GM18507 (cell line): ENCODE data around the gene TSPAN2.

Experiments used
- DNase-seq: peaks from one replicate; pipeline ENCODE4 v3.0.0; 2011; ENCODE audit warnings: low read depth; ENCODE audit not compliant: insufficient read length; ENCODE audit errors: extremely low spot score
- FAIRE-seq: peaks from 2 replicates; lab custom pipeline; 2011; peaks lifted over from hg19 to GRCh38; lab: Jason Lieb, UNC

Gene TSPAN2

DNA sequence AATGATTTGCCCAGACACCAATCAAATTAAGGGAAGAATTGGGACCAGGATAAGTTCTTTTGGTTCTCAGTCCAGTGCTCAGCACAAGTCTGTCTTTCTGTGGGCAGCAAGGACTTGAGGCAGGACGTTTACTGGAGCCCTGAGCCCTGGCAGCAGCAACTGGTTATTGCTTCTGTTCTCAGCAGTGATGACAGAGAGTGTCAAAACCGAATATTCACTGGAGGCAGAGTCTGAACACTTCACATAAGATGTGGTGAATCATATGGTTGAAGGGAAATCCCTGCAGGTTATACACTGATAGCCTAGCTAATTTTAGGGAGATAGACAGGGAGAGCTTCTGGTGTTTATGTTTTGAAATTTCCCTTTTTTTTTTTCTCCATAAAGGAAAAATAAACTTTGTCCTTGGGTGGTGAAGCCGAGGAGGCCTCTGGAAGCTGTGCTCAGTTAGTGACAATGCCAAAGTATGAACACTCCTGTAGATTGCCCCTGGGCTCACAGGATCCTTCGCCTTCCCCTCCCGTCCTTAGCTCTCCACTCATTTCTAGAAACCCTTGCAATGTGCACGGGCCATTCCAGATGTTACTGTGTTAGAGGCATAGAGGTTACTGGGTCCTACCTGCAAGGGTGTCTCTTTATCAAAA is 26.3 kb upstream of the TSPAN2 start:
- no peak for FAIRE-seq
- no peak for DNase-seq

DNA sequence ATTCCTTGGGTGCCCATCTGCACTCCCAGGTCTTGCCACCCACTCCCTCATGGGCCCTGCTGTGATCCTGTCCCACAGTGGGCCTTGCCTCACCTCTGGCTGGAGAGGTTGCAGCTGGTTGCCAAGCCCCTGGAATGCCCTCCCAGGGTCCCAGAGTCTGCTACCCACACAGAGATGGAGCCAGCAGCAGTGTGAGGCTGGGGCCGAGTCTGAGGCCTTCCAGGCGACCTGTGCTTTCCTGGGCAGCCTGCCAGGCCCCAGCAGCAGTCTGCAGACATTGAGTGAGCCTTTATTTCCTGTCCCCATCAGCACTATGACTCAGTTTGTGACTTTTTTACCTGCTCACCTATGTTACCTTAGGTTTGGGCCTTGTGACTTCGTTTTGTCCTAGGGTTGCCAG is 25.0 kb upstream of the TSPAN2 start:
- no peak for DNase-seq
- no peak for FAIRE-seq

DNA sequence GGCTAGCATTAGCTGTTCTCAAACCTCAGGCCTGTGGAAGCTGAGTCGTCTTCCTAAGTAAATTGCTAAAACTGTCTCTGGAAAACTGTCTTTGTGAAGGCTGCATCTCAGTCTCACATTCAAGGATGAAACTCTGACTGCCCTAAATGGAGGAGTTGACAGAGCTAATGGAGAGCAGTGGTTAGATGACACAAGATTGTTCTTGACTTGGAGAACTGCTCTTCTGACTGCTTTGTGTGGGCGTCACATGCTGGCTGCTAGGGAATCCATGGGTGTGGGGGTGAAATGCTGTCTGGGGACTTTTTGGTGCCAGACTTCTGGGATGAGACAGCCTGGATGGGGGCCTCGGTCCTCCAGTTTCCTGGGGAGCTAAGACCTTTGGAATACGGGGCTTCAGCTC is 24.5 kb upstream of the TSPAN2 start:
- DNase-seq (no peak), FAIRE-seq (no peak)

DNA sequence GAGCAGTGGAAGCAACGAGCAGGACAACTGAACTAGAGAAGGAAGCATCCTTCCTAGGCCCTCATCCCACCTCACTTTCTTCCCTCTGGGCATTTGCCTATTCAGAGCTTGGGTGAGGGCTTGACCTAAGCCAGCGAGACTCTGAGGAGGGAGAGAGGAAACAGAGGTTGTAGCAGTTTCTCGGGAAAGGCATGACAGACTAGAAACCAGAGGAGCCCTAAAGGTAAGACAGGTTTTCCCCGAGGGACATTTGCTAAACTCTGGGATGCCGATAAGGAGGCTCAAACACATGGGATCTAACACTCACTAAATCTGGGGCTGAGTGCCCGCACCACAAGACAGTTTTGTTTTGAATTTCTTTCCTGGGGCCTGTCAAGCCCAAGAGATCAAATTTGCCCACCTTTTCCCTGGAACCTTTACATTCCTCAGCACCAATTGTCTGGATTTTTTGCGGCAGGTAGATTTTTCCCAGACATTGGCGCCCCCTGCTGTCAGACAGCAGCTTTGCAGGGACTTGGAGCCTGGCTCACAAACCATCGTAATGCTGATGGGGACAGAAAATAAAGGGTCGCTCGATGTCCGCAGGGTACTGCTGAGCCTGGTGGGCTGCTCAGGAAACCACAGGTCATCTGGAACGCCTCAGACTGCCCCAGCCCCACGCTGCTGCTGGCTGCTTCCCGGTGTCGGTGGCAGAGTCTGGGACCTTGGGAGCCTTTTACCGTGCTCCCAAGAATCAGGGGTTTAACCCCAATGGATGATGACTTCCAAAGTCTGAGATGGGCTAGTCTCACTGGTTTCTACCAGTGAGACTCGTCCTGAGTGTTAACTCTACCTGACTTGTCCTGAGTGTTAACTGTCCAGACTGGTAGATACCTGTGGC is 23.4 kb upstream of the TSPAN2 start:
- FAIRE-seq, result peak; percentile 77

DNA sequence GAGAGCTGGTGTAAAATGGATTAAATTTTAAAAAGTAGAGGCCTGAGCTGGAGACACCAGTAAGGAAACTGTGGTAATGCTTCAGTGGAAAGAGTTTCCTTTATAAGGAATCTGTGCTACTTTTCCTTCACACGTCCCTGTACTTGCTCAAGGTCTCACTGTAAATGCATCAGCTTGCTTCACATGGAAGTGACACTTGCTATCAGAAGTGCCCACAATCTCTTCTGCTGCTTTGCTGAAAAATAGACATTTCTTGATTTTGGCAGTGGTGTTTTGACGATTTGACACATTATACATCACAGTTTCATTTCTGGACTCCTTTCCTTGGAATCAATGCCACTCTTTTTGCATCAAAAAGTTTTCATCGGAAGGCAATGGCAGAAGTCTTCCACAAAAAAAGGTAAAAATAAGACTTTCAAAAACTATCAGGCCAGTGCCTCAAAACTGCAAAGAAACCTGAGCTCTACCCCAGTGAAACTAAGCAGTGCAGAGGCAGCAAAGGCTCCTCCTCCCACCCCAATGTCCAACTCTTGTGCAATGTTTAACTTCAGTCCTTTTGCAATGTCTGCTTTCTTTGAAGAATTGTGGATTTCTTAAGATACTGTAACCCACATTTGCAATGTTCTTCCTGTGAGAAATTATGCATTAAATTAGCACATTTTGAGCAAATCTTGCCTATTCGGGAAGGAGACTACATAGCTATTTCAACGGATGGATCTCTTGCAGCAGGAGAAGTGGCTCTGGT is 18.4 kb upstream of the TSPAN2 start:
- no peak for FAIRE-seq

More for the DNA sequence above, 23.4 kb upstream of the TSPAN2 start:
- DNase-seq, result no peak

DNA sequence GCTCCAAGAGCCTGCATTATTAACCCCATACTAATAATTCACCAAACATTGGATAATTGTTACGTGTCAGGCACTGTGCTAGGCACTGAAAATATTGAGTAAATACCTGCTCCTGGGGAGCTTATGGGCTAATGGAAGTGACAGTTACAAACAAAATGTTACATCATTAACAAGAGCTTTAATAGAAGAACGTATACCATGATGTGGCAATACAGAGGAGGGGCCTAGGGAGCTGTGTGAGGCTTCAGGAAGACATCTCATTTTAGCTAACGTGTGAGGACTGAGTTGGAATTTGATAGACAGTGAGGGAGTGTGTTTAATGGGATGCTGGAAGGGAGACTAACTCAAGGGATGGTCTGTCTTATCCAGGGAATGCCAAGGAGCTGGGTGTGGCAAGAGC is 16.5 kb upstream of the TSPAN2 start:
- FAIRE-seq (no peak), DNase-seq (no peak)

More for the DNA sequence above, 18.4 kb upstream of the TSPAN2 start:
- DNase-seq, result no peak

DNA sequence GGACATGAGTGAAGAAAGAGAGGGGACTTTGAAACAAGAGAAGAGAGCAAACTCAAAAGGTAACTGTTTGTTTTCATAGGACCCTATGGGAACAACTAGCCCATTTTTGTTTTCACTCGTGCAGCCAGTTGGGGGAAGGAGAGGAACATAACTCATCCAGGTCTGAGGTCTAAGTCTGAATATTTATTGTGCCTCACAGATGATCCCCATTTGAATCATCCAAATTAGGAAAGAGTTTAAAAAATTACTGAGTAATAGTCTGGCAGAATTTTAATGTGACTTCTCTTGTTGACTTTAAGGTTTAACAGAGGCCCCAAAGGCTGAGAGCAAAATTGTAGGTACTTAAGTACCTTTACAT is 10.4 kb upstream of the TSPAN2 start:
- no peak for FAIRE-seq
- no peak for DNase-seq

DNA sequence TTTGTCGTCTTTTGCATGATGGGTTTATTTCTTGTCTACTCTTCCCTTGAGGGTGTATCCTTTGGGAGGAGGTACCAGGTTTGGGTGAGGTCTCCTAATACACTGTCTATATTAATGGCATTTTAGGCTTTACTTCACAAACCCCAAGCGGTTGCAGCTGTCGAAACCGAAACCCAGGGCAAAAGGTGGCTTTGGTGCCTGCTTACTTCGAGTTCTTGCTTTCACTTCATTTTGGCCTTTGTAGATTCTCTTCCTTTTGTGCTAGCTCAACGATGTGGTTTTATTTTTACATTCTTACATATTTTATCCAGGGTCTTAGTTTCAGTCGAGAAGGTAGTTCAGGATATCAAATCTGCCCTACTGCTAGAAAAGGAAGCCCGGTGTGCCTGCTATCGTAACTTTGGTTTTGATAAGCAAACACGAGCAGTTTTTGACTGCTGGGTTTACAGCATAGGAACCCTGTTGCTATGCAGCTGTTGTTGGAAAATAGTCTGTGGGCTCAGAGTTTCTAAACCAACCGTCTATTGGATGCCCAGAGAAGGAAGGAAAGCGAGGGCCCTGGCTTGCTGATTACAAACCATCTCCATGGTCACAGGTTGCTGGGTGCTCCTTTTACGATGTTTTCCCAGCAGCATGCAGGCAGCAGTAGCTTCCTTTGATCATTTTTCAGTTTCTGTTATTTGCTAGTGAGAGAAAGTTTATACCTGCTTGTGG is 9.8 kb upstream of the TSPAN2 start:
- DNase-seq, result peak; percentile 28
- peak; percentile 75 for FAIRE-seq

DNA sequence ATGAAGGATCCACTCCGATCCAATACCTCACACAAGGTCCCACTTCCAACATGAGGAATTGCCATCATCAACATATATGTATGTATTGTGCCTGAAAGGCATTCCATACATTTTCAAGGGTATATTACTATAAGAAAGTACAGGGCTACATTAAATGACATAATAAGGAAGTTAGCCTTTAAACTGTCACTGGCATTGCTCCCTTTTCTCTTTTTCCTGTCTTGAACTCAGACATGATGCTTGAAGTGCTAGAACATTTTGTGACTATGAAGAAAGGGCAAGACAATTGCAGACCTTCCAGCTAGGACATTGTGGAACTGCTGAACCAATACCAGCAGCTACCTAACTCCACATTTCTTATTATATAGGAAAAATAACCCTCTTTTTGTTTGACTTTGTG is 2.9 kb upstream of the TSPAN2 start:
- no peak for DNase-seq

DNA sequence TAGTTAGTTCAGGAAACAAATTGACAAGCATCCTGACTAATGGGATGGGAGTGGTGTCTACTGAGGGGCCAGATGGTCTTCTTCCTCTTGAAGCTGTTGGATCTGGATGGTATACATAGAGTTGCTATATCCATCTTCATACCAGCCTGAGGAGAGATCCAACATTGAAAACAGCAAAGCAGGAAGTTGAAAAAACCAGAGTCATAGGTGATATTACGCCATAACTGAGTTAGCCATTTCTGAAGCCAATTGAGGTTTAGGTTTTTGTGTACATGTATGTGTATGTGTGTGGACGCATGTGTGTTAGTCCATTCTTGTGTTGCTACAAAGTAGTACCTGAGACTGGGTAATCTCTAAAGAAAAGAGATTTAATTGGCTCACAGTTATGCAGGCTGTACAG is 2.3 kb upstream of the TSPAN2 start:
- DNase-seq (no peak), FAIRE-seq (no peak)

More for the DNA sequence above, 2.9 kb upstream of the TSPAN2 start:
- no peak for FAIRE-seq

DNA sequence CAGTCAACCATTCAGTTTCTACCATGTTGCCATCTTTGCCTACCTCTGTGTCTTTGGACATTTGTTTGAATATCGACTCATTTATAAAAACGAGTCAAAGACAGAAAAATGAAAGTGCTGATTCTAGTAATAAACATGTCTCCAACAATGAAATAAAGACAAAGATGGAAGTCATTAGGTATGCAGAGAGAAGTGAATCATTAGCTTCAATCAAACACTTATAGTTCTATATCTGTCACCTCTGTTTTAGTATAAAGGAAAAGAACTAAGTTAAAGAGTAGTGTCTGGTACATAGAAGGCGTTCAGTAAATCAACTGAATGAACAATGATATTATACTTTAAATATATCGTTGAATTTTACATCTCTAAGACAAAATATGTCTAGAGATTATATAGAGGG is 1.7 kb upstream of the TSPAN2 start:
- FAIRE-seq, result no peak
- DNase-seq, result no peak

DNA sequence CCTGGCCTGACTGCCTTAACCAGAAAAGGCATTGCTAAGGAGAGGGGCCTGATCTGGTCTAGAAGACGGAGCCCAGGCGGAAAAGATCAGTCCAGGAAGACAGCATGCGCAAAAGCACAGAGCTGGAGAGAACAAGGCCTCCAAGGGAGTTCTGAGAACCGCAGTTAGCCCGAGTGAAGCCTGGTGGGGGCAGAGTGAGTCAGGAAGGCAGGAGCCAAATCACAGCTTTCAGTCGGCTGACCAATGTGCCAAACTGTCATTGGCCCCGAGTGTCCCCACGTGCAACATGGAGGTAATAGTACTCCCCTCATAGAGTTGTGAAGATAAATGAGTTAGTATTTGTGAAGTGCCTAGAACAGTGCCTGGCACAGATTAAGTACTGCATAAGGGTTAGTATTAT is 1.2 kb upstream of the TSPAN2 start:
- DNase-seq, result no peak
- no peak for FAIRE-seq

DNA sequence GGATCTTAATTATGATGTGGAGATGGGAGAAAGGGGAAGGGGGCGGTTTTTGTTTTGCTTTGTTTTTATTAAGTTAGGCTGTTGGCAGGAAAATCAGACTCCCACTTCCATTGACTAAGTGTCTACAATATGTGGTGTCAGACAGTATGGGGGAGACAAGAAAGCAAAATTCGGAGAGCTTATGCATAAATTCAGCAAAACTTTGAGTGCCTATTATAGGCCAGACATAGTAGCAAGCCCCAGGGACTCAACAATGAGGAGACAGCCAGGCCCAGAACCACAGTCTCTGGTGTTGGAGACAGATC is 835 bp upstream of the TSPAN2 start:
- DNase-seq (no peak), FAIRE-seq (no peak)

DNA sequence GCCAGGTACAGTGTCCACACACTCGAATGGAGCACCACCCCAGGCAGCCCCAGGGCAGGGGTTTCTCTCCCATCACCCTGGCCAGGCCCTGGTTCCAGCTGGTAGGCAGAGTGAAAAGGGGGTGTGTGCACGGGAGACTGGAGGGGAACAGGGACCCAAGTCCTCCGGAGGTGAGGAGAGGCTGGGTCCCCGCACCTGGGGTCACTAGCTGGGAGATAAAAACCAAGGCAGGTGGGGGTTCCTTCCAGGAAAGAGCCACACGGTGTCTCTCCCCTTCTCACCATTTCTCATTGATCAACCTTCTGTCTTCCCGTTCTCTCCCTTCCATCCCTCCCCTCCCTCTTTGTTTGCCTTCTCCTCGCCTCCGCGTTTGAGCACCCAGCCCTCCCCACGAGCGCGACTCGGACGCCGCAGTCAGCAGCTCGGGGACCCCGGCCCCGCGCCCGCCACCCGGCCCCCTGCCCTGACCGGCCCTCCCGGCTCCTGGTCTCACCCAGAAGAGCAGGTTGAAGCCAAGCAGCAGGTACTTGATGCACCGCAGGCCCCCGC is 358 bp downstream of the TSPAN2 start:
- no peak for DNase-seq
- no peak for FAIRE-seq

DNA sequence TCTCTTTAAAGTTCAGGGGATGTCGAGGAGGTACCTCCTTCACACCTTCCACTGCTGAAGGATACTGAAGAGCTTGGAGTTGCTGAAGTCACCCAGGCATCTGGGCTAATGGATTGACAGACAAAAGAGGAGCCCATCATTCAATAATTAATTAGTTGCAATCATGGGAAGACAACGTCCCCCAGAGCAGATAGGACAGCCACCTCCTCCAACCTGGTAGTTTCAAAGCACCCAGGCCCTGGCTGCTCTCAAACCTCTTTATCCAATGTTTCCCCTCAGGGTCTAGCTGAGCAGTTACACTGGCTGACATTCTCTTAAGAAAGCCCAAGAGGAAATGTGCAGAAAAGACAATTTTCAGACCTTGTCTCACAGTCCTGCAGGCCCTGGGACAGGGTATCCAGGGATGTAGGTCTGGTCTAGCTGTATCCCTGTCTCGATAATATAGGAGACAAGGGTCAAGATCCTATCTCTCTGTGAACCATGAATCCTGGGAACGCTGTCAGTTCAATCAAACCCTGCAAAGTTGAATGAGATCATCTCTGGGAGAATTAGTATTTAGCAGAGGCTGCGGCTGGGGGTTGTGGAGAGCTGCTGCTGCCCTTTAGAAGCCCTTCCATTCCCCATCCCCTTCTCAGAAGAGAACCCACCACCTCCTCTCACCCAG is 1.1 kb downstream of the TSPAN2 start:
- DNase-seq (no peak), FAIRE-seq (no peak)

DNA sequence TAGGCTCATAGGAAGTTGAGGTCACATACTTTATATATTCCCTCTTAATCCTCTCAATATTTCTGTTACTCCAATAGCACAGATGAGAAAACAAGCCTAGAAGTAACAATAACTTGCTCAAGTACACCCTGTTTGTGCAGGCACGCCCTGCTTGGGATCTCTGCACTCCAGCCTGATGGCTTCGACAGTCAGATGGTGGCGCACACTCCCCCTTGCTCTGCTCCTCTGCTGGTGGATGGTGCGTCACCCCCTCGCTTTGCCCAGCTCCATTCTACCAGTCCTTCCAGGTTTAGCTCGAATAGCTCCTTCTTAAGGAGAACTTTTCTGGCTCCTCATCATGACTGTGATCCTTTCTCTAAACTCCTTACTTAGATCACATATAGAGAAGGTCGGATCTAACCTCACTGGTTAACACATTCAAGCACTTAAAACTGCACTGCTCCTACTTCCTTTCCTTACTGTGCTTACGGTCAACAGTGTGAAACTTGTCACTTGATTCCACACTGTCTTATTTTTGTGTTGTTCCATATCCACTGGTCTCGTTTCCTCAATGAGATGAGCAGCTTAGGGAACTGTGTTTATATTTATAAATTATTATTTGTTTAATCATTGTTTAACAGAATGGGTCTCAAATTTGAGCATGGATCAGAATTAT is 3.0 kb downstream of the TSPAN2 start:
- FAIRE-seq, result no peak
- no peak for DNase-seq

DNA sequence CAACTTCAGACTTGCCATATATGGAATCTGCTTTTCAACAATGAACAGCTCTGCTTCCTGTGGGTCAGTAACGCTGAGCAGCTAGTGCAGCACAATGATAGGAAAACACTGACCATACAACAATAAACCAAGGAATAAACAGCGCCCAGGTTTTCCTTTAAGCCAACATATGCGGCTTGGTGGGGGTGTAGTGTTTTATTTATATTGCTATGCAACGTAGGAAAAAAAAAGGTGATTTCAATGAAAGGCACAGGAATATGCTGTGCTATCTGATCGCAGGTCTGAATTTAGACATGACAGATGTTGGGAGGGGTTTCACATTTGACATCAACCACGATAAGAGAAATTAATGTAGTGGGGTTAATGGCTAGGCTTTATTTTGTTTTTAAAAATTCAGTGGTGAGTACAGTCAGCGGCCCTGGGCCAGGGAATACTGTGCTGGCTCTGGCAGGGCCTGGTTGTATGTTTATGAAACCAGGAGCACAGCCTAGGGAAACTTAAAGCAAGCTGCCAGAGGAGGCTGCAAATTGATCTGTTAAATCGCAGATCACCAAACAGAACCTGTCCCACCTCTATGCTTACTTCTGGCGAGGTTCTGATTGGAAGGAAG is 4.3 kb downstream of the TSPAN2 start:
- DNase-seq (no peak), FAIRE-seq (no peak)

DNA sequence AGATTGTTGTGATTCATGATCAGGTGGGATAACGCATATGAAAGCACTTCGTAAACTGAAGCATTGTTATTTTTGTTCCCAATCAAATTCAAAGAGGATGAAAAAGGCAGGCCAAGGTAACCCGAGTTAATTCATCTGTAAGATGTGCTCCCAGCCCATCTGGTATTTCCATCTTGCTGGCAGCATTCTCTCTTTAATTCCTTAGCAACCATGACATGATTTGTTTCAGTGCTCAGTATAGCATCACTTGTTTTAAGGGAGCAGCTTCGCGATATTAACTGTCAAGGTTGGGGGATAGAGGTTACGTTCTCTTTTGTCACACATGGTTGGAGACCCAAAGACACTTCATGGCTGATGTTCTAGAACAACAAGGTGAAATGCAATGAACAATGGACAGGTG is 6.4 kb downstream of the TSPAN2 start:
- FAIRE-seq (no peak), DNase-seq (no peak)
